T-cell (primary cell): Measurements from ENCODE around the gene CABP4. TPM values are rescaled to one million over a fixed set of nuclear protein-coding genes. Genes with fewer than 3 reads are reported as not detected.
"Not testable (repeated sequence)": the region's sequence is repeated elsewhere in the genome, so short reads cannot be mapped to it uniquely, and the experiment has no call there.

Experiments used
- ATAC-seq, 4 experiments: fragments of 200-7000 bp in 3 of 4; fragments of 150-1000 bp in 1 of 4; cut with Tn5 transposase; replicated peaks in 1 of 4; 1 replicate in 3 of 4; 2 replicates in 1 of 4; pipeline ENCODE4 v1.10.0; 2021; ENCODE audit warnings: moderate library complexity in 3 of 4, mild to moderate bottlenecking in 2 of 4, moderate number of reproducible peaks in 1 of 4
- CTCF ChIA-PET, 2 donors: fragments of 300-600 bp; sonication (Branson Sonifier 250); formaldehyde crosslinking; loops; one replicate each; lab custom pipeline; 2022; ENCODE audit warnings: antibody characterized with exemption in 2 of 2; lab: Charles Lee
- POLR2A ChIA-PET, 2 donors: fragments of 300-600 bp; sonication (Branson Sonifier 250); formaldehyde crosslinking; loops; one replicate each; lab custom pipeline; 2022; ENCODE audit warnings: antibody characterized with exemption in 2 of 2; lab: Charles Lee
- DNase-seq, 35 experiments: peaks; one replicate each; pipeline versions ENCODE4 v3.0.0 to v3.0.0-alpha.2; 2013 to 2023
- H3K27ac ChIP-seq: one replicate; pipeline ENCODE4 v1.5.1; 2013; ENCODE audit warnings: low read length
- H3K27me3 ChIP-seq, 2 experiments: replicated peaks in 1 of 2; 1 replicate in 1 of 2; 2 replicates in 1 of 2; pipeline versions ENCODE4 v1.6.1 to v1.7.0; 2013; ENCODE audit warnings: low read length in 1 of 2, mixed read lengths in 1 of 2; ENCODE audit not compliant: control insufficient read depth in 2 of 2, insufficient read depth in 2 of 2; ENCODE audit errors: extremely low read depth in 1 of 2
- H3K36me3 ChIP-seq, 2 donors: 1 replicate in 1 of 2; 2 replicates in 1 of 2; pipeline versions ENCODE4 v1.6.1 to v1.7.0; 2013; ENCODE audit warnings: low read length in 1 of 2; ENCODE audit not compliant: control insufficient read depth in 2 of 2, insufficient read depth in 1 of 2; ENCODE audit errors: extremely low read depth in 1 of 2
- H3K4me1 ChIP-seq, 2 experiments: 1 replicate in 1 of 2; 2 replicates in 1 of 2; pipeline versions ENCODE4 v1.6.1 to v1.7.0; 2013; ENCODE audit warnings: low read length in 2 of 2, mixed read lengths in 1 of 2; ENCODE audit not compliant: insufficient read depth in 2 of 2, control insufficient read depth in 1 of 2; ENCODE audit errors: extremely low read depth in 1 of 2
- H3K4me3 ChIP-seq, 2 donors: 1 replicate in 1 of 2; 2 replicates in 1 of 2; pipeline versions ENCODE4 v1.5.1 to v1.7.0; 2013; ENCODE audit warnings: mild to moderate bottlenecking in 2 of 2, low read length in 1 of 2, moderate library complexity in 1 of 2; ENCODE audit not compliant: control insufficient read depth in 1 of 2; ENCODE audit errors: extremely low read depth in 1 of 2
- H3K9me3 ChIP-seq: 2 replicates; pipeline ENCODE4 v1.7.0; 2013
- H3K27ac Mint-ChIP-seq, 2 donors: one replicate each; pipeline ENCODE4 v1.8.0; 2020 to 2021; ENCODE audit warnings: mild to moderate bottlenecking in 2 of 2, mixed read lengths in 2 of 2
- H3K27me3 Mint-ChIP-seq, 2 donors: one replicate each; pipeline ENCODE4 v1.8.0; 2021 to 2022; ENCODE audit warnings: mixed read lengths in 2 of 2
- H3K36me3 Mint-ChIP-seq: one replicate; pipeline ENCODE4 v1.8.0; 2021; ENCODE audit warnings: mixed read lengths
- H3K4me1 Mint-ChIP-seq, 3 donors: one replicate each; pipeline ENCODE4 v1.8.0; 2020 to 2022; ENCODE audit warnings: mixed read lengths in 3 of 3, mild to moderate bottlenecking in 1 of 3
- H3K4me3 Mint-ChIP-seq, 3 donors: one replicate each; pipeline ENCODE4 v1.8.0; 2020 to 2022; ENCODE audit warnings: mild to moderate bottlenecking in 3 of 3, mixed read lengths in 3 of 3, moderate library complexity in 3 of 3
- H3K9me3 Mint-ChIP-seq, 3 donors: one replicate each; pipeline ENCODE4 v1.8.0; 2020 to 2022; ENCODE audit warnings: mixed read lengths in 3 of 3
- WGBS: methylation state at CpG from one replicate; pipeline ENCODE4 v1.1.5; 2013; ENCODE audit warnings: missing lambda C conversion rate; ENCODE audit not compliant: insufficient coverage; 5-methylcytosine and 5-hydroxymethylcytosine counted together
- total RNA-seq, 35 experiments: library from RNA in 6 of 35; stranded (reverse) in 6 of 35; fragments of 120-200 nt in 1 of 35; gene quantifications; one replicate each; pipeline versions ENCODE4 v1.2.1 to v1.2.4 and lab custom pipeline; 2013 to 2026

Gene CABP4
- total RNA-seq, 5 donors from 2014 or later (not counting 1 experiment from before 2014, with no cell fraction given), result 3.5 to 16.0 (median 5.6) TPM

DNA sequence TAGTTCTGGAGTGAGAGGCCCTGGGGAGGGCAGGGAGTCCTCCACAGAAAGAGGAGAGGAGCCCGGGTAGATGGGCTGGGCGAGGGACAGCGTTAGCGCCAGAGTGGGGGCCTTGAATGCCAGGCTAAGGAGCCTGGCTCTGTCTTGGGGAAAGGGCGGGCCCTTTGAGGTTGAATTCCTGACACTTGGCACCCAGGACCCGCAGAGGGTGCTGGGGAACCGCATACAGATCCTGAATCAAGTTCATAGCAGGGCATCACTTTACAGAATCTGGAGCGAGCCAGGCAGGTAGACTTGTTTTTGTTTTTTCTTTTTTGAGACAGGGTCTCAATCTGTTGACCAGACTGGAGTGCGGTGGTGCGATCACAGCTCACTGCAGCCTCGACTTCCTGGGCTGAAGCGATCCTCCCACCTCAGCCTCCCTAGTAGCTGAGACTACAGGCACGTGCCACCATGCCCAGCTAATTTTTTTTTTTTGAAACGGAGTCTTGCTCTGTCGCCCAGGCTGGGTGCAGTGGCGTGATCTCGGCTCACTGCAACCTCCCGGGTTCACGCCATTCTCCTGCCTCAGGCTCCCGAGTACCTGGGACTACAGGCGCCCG lies 33.6 kb upstream of the CABP4 start:
- no peaks in the 10 kb centered on the region for H3K36me3 Mint-ChIP-seq
- Histone ChIP-seq H3K36me3 (no peaks in the 10 kb centered on the region), H3K27ac (peak overlapping the region; percentile 52), H3K9me3 (no peaks in the 10 kb centered on the region), H3K4me3 (no peak overlapping the region), H3K27me3 (no peaks in the 10 kb centered on the region), H3K4me1 (peaks cover 29 to 57% of the 10 kb centered on the region in 2 experiments)
- H3K4me1 Mint-ChIP-seq, result peaks cover 39 to 54% (median 51%) of the 10 kb centered on the region in 3 donors
- peak overlapping the region; percentile 46 to 86 (median 68) for H3K4me3 Mint-ChIP-seq
- POLR2A ChIA-PET, result interaction anchor here in 1 of 2 donors (0.6 kb wide), 1 partner anchor 28 kb away, joined by 5 read pairs; no protein-coding TSS in a partner anchor
- ATAC-seq, result no peak
- WGBS, result 69% methylated on average over 16 of the region's 22 CpGs
- peak overlapping the region; percentile 91 to 94 for H3K27ac Mint-ChIP-seq
- no peak for DNase-seq
- H3K27me3 Mint-ChIP-seq, result no peaks in the 10 kb centered on the region
- H3K9me3 Mint-ChIP-seq, result no peaks in the 10 kb centered on the region
- CTCF ChIA-PET, result interaction anchor here in 1 of 2 donors (0.9 to 1.2 kb wide), 2 partner anchors 16 to 19 kb away, joined by 5 to 9 read pairs; partner anchors contain the start of genes PPP1CA and PTPRCAP

DNA sequence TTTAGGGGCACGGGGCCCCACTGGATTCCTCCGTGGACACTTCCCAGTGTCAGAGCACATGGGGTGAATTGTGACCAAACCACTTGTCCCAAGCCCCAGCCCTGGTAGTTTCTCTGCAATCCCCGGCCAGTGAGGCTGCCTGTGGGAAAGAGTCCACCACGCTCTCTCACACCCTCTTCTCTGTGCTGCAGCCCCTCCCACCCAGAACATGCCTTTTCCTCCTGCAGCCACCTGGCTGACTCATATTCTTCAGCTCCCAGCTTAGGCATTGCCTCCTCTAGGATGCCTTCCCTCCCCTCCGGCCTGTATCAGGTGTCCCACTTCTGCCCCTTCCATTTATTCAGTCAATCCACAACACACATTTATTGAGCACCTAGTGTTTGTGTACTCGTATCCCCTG lies 32.3 kb upstream of the CABP4 start:
- ChIA-PET CTCF (no interaction called here), POLR2A (no interaction called here)
- Mint-ChIP-seq H3K9me3 (no peaks in the 10 kb centered on the region), H3K4me1 (peaks cover 36 to 50% (median 48%) of the 10 kb centered on the region in 3 donors), H3K27me3 (no peaks in the 10 kb centered on the region), H3K36me3 (no peaks in the 10 kb centered on the region), H3K27ac (peak overlapping the region; percentile 5 to 36), H3K4me3 (no peak overlapping the region)
- DNase-seq, result no peak
- no peaks in the 10 kb centered on the region for H3K9me3 ChIP-seq
- no peaks in the 10 kb centered on the region for H3K36me3 ChIP-seq
- no peaks in the 10 kb centered on the region for H3K27me3 ChIP-seq
- H3K27ac ChIP-seq, result no peak overlapping the region
- WGBS, result 90% methylated on average over 6 of the region's 6 CpGs
- peaks cover 23 to 52% of the 10 kb centered on the region in 2 experiments for H3K4me1 ChIP-seq
- ATAC-seq, result no peak
- H3K4me3 ChIP-seq, result no peak overlapping the region

DNA sequence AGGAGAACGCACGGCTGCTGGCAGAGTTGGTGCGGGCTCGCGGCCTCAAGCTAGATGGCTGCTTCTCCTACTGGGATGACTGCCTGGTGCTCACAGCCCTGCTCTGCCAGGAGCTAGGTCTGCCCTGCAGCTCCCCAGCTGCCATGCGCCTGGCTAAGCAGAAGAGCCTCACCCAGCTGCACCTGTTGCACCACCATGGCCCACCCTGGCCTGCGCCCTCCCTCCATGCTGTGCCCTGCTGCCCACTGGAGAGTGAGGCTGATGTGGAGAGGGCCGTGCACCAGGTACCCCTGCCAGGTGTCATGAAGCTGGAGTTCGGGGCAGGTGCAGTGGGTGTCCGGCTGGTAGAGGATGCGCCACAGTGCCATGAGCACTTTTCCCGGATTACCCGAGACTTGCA lies 31.7 kb upstream of the CABP4 start:
- POLR2A ChIA-PET, result no interaction called here
- no peak for ATAC-seq

DNA sequence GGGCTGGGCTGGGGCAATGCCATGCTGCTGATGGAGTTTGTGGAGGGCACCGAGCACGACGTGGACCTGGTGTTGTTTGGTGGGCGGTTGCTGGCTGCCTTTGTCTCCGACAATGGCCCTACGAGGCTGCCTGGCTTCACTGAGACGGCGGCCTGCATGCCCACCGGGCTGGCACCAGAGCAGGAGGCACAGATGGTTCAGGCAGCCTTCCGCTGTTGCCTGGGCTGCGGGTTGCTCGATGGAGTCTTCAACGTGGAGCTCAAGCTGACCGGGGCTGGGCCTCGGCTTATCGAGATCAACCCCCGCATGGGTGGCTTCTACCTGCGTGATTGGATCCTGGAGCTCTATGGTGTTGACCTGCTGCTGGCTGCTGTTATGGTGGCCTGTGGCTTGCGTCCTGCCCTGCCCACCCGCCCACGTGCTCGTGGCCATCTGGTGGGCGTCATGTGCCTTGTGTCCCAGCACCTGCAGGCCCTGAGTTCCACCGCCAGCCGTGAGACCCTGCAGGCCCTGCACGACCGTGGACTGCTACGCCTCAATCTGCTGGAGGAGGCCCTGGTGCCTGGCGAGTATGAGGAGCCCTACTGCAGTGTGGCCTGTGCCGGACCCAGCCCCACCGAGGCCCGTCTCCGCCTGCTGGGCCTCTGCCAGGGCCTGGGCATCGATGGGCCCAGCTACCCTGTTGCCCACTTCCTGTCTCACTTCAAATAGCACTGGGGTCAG lies 31.1 kb upstream of the CABP4 start:
- 92% methylated on average over 29 of the region's 34 CpGs for WGBS
- Mint-ChIP-seq H3K27me3 (no peaks in the 10 kb centered on the region), H3K27ac (no peak overlapping the region), H3K9me3 (no peaks in the 10 kb centered on the region), H3K4me1 (peaks cover 33 to 48% (median 46%) of the 10 kb centered on the region in 3 donors), H3K4me3 (no peak overlapping the region), H3K36me3 (no peaks in the 10 kb centered on the region)
- ATAC-seq, result no peak
- Histone ChIP-seq H3K27ac (no peak overlapping the region), H3K27me3 (no peaks in the 10 kb centered on the region), H3K4me1 (peaks cover 16 to 48% of the 10 kb centered on the region in 2 experiments), H3K9me3 (no peaks in the 10 kb centered on the region), H3K36me3 (no peaks in the 10 kb centered on the region), H3K4me3 (no peak overlapping the region)
- CTCF ChIA-PET, result interaction anchor here (0.7 kb wide), 2 partner anchors 8 to 23 kb away, joined by 3 to 4 read pairs; partner anchors contain the start of genes CARNS1 (in 1 of the 2) and PPP1CA (in 1 of the 2)
- POLR2A ChIA-PET, result no interaction called here
- DNase-seq, result no peak

More for the DNA sequence above, 31.7 kb upstream of the CABP4 start:
- Histone ChIP-seq H3K27ac (no peak overlapping the region), H3K4me1 (peaks cover 20 to 48% of the 10 kb centered on the region in 2 experiments), H3K9me3 (no peaks in the 10 kb centered on the region), H3K4me3 (no peak overlapping the region), H3K36me3 (no peaks in the 10 kb centered on the region), H3K27me3 (no peaks in the 10 kb centered on the region)
- Mint-ChIP-seq H3K9me3 (no peaks in the 10 kb centered on the region), H3K36me3 (no peaks in the 10 kb centered on the region), H3K4me3 (no peak overlapping the region), H3K27ac (no peak overlapping the region), H3K4me1 (peaks cover 34 to 49% (median 47%) of the 10 kb centered on the region in 3 donors), H3K27me3 (no peaks in the 10 kb centered on the region)
- CTCF ChIA-PET, result no interaction called here
- DNase-seq, result no peak
- WGBS, result 96% methylated on average over 12 of the region's 13 CpGs

DNA sequence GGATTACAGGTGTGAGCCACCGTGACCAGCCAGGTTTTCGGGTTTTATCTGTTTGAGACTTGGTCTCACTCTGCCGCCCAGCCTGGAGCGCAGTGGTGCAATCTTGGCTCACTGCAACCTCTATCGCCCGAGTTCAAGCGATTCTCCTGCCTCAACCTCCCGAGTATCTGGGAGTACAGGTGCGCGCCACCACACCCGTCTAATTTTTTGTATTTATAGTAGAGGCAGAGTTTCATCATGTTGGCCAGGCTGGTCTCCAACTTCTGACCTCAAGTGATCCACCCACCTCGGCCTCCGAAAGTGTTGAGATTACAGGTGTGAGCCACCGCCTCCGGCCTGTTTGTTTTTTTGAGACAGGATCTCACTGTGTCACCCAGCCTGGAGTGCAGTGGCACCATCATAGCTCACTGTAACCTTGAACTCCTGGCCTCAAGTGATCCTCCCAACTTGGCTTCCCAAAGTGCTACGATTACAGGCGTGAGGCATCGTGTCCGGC lies 27.7 kb upstream of the CABP4 start:
- Mint-ChIP-seq H3K27ac (peak overlapping the region; percentile 96 to 98), H3K4me1 (peaks cover 41 to 58% (median 47%) of the 10 kb centered on the region in 3 donors), H3K4me3 (peak overlapping the region; percentile 94 to 98 (median 97))
- Histone ChIP-seq H3K4me1 (peaks cover 9 to 58% of the 10 kb centered on the region in 2 experiments), H3K4me3 (peak overlapping the region; percentile 66 to 99), H3K36me3 (peaks cover 11 to 16% of the 10 kb centered on the region in 2 donors), H3K27ac (peak overlapping the region; percentile 74)
- not testable (repeated sequence) for DNase-seq, H3K27me3 Mint-ChIP-seq, H3K9me3 ChIP-seq, H3K27me3 ChIP-seq, H3K9me3 Mint-ChIP-seq, H3K36me3 Mint-ChIP-seq
- WGBS, result 88% methylated on average over 9 of the region's 19 CpGs
- ChIA-PET POLR2A (interaction anchor here in 1 of 2 donors (0.6 kb wide), 1 partner anchor 25 kb away, joined by 4 read pairs; no protein-coding TSS in a partner anchor), CTCF (interaction anchor here in 1 of 2 donors (2.6 to 2.7 kb wide), 2 partner anchors 12 to 26 kb away, joined by 7 to 9 read pairs; partner anchors contain the start of gene PPP1CA)
- ATAC-seq, result peak in 1 of 4 experiments; percentile 4
